ENCODE data around the gene HOXD10.

HOXD10 gene

GRCh38 chr2:176112375-176113302 lies 3.9 kb upstream of the HOXD10 start:
- no peak overlapping the region for H3K27ac ChIP-seq
- no peak for TF ChIP-seq ZFX (IDR thresholded peaks at IDR 0.05)
- TF ChIP-seq, protein P1, sequence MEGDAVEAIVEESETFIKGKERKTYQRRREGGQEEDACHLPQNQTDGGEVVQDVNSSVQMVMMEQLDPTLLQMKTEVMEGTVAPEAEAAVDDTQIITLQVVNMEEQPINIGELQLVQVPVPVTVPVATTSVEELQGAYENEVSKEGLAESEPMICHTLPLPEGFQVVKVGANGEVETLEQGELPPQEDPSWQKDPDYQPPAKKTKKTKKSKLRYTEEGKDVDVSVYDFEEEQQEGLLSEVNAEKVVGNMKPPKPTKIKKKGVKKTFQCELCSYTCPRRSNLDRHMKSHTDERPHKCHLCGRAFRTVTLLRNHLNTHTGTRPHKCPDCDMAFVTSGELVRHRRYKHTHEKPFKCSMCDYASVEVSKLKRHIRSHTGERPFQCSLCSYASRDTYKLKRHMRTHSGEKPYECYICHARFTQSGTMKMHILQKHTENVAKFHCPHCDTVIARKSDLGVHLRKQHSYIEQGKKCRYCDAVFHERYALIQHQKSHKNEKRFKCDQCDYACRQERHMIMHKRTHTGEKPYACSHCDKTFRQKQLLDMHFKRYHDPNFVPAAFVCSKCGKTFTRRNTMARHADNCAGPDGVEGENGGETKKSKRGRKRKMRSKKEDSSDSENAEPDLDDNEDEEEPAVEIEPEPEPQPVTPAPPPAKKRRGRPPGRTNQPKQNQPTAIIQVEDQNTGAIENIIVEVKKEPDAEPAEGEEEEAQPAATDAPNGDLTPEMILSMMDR (conservative IDR thresholded peaks at IDR 0.05): no peak

DNA sequence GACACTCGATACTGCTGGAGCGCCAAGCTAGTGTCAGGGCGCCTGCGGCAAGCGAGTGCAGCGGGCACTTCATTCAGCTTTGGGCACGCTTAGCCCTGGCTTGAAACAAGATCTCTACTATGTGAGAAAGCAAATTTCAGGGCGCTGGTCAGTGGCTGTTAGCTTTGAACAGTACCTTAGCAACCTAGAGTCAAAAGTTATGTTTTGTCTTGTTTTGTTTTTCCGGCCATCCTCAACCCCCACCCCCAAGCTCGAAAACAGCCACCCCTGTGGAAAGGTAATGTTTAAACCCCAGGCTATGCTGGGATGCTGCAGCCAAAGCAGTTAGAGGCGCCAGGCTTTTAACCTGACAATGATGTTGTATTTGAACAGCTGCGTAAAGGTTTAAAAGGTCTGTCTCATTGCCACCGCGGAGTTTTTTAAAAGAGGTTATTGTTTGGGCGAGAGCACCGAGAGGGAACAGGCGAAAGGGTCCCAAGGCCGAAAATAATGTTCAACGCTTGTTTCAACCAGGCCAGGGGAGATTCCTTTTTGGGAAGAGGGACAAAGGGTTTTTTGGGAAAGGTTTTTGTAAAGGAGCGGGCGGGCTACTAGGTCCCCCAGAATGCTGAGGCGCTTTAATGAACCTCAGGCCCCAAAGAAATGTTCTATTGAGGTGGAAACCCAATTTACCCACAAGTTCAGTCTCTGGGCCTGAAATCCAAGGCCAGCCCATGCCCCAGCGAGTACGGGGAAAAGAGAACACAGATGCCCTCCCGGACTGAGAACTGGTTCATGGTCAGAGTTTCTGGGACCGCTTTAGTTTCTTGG lies 2.3 kb upstream of the HOXD10 start:
- H3K27ac ChIP-seq: no peak overlapping the region
- no peak for TF ChIP-seq ZFX (IDR thresholded peaks at IDR 0.05)
- TF ChIP-seq, protein P1 (conservative IDR thresholded peaks at IDR 0.05): no peak

DNA sequence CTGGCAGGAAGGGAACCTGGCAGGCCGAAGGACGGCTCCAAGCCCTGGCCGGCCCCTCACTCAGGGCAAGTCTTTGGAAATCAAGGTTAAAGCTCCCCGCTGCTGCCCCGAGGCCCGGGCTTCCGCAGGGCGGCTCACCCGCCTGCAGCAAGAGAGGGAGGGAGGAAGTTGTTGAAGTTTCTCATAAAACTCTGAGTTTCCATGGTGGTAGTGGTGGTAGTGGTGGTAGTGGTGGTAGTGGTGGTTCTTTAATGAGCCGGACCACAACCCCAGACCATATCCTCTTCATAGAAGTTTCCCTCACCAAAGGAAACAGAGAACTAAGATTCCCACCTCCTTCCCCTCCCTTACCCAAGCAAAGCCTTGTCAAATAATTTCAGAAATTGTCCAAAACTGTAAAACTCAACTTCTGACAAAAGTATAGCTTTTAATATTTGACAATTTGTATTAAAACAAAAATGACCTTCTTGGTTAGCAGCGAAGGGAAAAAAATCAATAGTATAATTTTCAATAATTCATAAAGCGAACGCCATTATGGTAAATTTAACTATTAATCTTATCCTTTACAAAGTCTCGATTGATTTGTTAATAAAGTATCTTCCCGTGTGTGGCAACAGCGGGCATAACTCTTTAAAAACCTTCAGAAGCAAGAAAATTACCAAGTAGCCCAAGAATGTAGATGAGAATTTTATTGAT lies 1.5 kb upstream of the HOXD10 start:
- H3K27ac ChIP-seq: no peak overlapping the region
- TF ChIP-seq, protein P1 (conservative IDR thresholded peaks at IDR 0.05): no peak

DNA sequence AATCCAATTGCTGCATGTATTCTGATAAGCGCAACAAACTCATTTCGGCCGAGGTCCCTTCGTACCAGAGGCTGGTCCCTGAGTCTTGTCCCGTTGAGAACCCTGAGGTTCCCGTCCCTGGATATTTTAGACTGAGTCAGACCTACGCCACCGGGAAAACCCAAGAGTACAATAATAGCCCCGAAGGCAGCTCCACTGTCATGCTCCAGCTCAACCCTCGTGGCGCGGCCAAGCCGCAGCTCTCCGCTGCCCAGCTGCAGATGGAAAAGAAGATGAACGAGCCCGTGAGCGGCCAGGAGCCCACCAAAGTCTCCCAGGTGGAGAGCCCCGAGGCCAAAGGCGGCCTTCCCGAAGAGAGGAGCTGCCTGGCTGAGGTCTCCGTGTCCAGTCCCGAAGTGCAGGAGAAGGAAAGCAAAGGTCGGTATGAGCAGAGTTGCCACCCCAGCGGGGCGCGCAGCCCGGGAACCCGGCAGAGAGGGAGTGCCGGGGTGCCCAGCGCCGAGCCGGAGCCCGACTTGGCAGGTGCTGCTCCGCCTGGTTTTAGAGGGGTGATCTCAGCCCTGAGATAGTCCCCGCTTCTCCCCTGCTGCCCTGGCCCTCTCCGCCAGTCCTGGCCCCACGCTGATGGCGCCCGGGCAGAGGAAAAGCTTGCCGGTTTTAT lies 714 bp downstream of the HOXD10 start:
- TF ChIP-seq ZFX (IDR thresholded peaks at IDR 0.05): no peak
- TF ChIP-seq, protein P1 (conservative IDR thresholded peaks at IDR 0.05): no peak
- no peak overlapping the region for H3K27ac ChIP-seq

- TF ChIP-seq, protein P1 (conservative IDR thresholded peaks at IDR 0.05): no peak
- TF ChIP-seq ZFX (IDR thresholded peaks at IDR 0.05): no peak
- no peak overlapping the region for H3K27ac ChIP-seq
Observed at GRCh38 chr2:176117823-176118371, 1.3 kb downstream of the HOXD10 start.

- no peak for TF ChIP-seq ZFX (IDR thresholded peaks at IDR 0.05)
- TF ChIP-seq, protein P1 (conservative IDR thresholded peaks at IDR 0.05): peak; percentile 80
- H3K27ac ChIP-seq: no peak overlapping the region
Observed at GRCh38 chr2:176118601-176119339, 2.2 kb downstream of the HOXD10 start.
